GM12878 (cell line): ENCODE data around the gene ADPRS. TPM values are rescaled to one million over a fixed set of nuclear protein-coding genes. Genes with fewer than 3 reads are reported as not detected.

Experiments used
- CBFB ChIP-seq: IDR thresholded peaks from 2 replicates; pipeline ENCODE4 v1.6.1; 2016; ENCODE audit warnings: antibody characterized with exemption, low read depth
- CHD1 ChIP-seq: IDR thresholded peaks from 2 replicates; pipeline ENCODE4 v1.6.1; 2012; ENCODE audit warnings: low read depth, low read length, improper control_type of control experiment
- LARP7 ChIP-seq: fragments of 450-650 bp; IDR thresholded peaks from 2 replicates; pipeline ENCODE4 v1.6.1; 2017; ENCODE audit warnings: mild to moderate bottlenecking
- NR2F1 ChIP-seq: fragments of 450-650 bp; conservative IDR thresholded peaks from 2 replicates; pipeline ENCODE4 v1.6.1; 2017; ENCODE audit warnings: mild to moderate bottlenecking
- NRF1 ChIP-seq: conservative IDR thresholded peaks from 2 replicates; pipeline ENCODE4 v1.6.1; 2011; ENCODE audit warnings: mild to moderate bottlenecking, low read depth, low read length, improper control_type of control experiment
- RAD51 ChIP-seq: fragments of 450-650 bp; IDR thresholded peaks from 2 replicates; pipeline ENCODE4 v1.6.1; 2016; ENCODE audit warnings: moderate library complexity, mild to moderate bottlenecking, inconsistent platforms
- RB1 ChIP-seq: fragments of 450-650 bp; formaldehyde crosslinking; IDR thresholded peaks from 2 replicates; pipeline ENCODE4 v1.6.1; 2017; ENCODE audit warnings: mild to moderate bottlenecking, borderline replicate concordance
- RELA ChIP-seq: fragments of 450-650 bp; IDR thresholded peaks from 2 replicates; pipeline ENCODE4 v1.8.0; 2014; ENCODE audit warnings: borderline replicate concordance; ENCODE audit not compliant: partially characterized antibody
- RFX5 ChIP-seq: IDR thresholded peaks from 2 replicates; pipeline ENCODE4 v1.6.1; 2011; ENCODE audit warnings: low read depth, low read length, improper control_type of control experiment
- SMAD1 ChIP-seq: fragments of 450-650 bp; IDR thresholded peaks from 2 replicates; pipeline ENCODE4 v1.6.1; 2018; ENCODE audit warnings: mild to moderate bottlenecking, low read depth; ENCODE audit not compliant: partially characterized antibody
- SRF ChIP-seq, 2 experiments: IDR thresholded peaks; 2 replicates each; pipeline ENCODE4 v1.6.1; 2011; ENCODE audit warnings: low read depth in 2 of 2, low read length in 2 of 2, mild to moderate bottlenecking in 1 of 2, moderate library complexity in 1 of 2
- TARDBP ChIP-seq: IDR thresholded peaks from 2 replicates; pipeline ENCODE4 v1.6.1; 2016; ENCODE audit warnings: borderline replicate concordance
- TCF7 ChIP-seq: IDR thresholded peaks from 2 replicates; pipeline ENCODE4 v1.6.1; 2014; ENCODE audit warnings: antibody characterized with exemption, borderline replicate concordance
- ZBED1 ChIP-seq: IDR thresholded peaks from 2 replicates; pipeline ENCODE4 v1.6.1; 2016; ENCODE audit warnings: borderline replicate concordance
- ZSCAN29 ChIP-seq: fragments of 450-650 bp; IDR thresholded peaks from 2 replicates; pipeline ENCODE4 v1.6.1; 2017; ENCODE audit warnings: mild to moderate bottlenecking, moderate library complexity
- polyA plus RNA-seq, 11 experiments: library from polyadenylated mRNA; depleted of rRNA in 4 of 11; unstranded in 6 of 11; stranded (reverse) in 5 of 11; fragments of >200 nt; fragmentation: Nextera tagmentation in 4 of 11; fragmentation: Illumina TruSeq in 1 of 11; extraction: Ambion mirVana in 4 of 11; extraction: Trizol in 1 of 11; gene quantifications; 1 replicate in 1 of 11; 2 replicates in 10 of 11; pipeline versions ENCODE4 v1.2.1 to v1.2.3, GENCODE V29; 2011 to 2016; ENCODE audit warnings: inconsistent platforms in 2 of 11, missing spikeins in 2 of 11, low read depth in 1 of 11
- total RNA-seq, 4 experiments: library from RNA; depleted of rRNA in 3 of 4; stranded (reverse); fragments of >200 nt in 3 of 4; fragmentation: Illumina TruSeq in 1 of 4; extraction: Trizol in 1 of 4; gene quantifications; 2 replicates each; pipeline versions ENCODE4 v1.2.1 to v1.2.3, GENCODE V29; 2013 to 2021
- TF ChIP-seq, protein P1 (sequence below): fragments of 450-650 bp; IDR thresholded peaks from 2 replicates; pipeline ENCODE4 v1.6.1; 2017; ENCODE audit warnings: mild to moderate bottlenecking, moderate library complexity
- TF ChIP-seq, protein P2 (sequence below): IDR thresholded peaks from 2 replicates; pipeline ENCODE4 v1.6.1; 2011; ENCODE audit warnings: borderline replicate concordance, low read depth, mild to moderate bottlenecking, moderate library complexity, mixed read lengths, low read length; ENCODE audit not compliant: insufficient read depth; ENCODE audit errors: extremely low read length
- TF ChIP-seq, protein P3 (sequence below): fragments of 450-650 bp; IDR thresholded peaks from 2 replicates; pipeline ENCODE4 v1.6.1; 2017; ENCODE audit warnings: mild to moderate bottlenecking, moderate library complexity
- TF ChIP-seq, protein P4 (sequence below): fragments of 450-650 bp; IDR thresholded peaks from 2 replicates; pipeline ENCODE4 v1.6.1; 2017; ENCODE audit warnings: mild to moderate bottlenecking, low read depth, inconsistent platforms; ENCODE audit not compliant: poor library complexity, severe bottlenecking

The ADPRS gene
- total and polyA plus RNA-seq, 10 of the 15 experiments (the other 5 are each of a cell fraction or from before 2014, with no cell fraction given) = 7.6 to 57.6 (median 39.1) TPM

DNA sequence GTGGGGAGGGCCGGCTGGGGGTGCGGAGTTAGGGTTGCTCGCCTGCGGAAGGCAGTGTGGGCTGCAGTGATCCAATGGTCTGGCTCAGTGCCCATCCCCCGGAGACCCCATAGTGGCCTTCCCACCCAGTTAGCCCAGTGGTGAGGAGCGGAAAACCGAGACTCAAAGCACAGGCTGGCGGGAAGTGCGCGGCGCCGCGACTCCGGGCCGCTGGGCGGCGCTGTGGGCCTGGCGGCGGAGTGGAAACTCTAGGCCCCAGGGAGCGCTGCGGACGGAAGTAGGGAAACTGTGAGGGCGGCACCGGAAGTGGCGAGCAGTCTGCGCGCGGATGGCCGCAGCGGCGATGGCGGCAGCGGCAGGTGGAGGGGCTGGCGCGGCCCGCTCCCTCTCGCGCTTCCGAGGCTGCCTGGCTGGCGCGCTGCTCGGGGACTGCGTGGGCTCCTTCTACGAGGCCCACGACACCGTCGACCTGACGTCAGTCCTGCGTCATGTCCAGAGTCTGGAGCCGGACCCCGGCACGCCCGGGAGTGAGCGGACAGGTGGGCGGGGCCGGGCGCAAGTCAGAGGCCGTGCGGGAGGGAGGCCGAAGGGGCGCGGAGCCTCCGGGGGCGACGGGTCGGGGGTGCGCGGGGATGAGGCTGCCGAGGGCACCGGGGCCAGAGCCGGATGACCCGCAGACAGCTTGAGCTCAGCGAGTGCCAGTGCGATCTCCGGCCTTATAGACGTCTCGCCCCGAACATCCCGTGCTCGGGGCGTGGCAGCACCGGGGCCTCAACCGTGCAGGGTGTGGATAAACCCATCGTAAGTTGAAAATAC lies at the start of gene ADPRS (continued):
- TF ChIP-seq, protein P1, sequence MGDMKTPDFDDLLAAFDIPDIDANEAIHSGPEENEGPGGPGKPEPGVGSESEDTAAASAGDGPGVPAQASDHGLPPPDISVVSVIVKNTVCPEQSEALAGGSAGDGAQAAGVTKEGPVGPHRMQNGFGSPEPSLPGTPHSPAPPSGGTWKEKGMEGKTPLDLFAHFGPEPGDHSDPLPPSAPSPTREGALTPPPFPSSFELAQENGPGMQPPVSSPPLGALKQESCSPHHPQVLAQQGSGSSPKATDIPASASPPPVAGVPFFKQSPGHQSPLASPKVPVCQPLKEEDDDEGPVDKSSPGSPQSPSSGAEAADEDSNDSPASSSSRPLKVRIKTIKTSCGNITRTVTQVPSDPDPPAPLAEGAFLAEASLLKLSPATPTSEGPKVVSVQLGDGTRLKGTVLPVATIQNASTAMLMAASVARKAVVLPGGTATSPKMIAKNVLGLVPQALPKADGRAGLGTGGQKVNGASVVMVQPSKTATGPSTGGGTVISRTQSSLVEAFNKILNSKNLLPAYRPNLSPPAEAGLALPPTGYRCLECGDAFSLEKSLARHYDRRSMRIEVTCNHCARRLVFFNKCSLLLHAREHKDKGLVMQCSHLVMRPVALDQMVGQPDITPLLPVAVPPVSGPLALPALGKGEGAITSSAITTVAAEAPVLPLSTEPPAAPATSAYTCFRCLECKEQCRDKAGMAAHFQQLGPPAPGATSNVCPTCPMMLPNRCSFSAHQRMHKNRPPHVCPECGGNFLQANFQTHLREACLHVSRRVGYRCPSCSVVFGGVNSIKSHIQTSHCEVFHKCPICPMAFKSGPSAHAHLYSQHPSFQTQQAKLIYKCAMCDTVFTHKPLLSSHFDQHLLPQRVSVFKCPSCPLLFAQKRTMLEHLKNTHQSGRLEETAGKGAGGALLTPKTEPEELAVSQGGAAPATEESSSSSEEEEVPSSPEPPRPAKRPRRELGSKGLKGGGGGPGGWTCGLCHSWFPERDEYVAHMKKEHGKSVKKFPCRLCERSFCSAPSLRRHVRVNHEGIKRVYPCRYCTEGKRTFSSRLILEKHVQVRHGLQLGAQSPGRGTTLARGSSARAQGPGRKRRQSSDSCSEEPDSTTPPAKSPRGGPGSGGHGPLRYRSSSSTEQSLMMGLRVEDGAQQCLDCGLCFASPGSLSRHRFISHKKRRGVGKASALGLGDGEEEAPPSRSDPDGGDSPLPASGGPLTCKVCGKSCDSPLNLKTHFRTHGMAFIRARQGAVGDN = peak; percentile 80
- peak in 1 of 2 experiments; percentile 72; a peak in 2 of 4 replicates for TF ChIP-seq SRF (IDR thresholded peaks at IDR 0.05; ENCODE audit: low read depth in 2 of 2, low read length in 2 of 2)
- peak; percentile 54; the same call in 1 of the 2 replicates for TF ChIP-seq ZBED1
- no peak for TF ChIP-seq ZSCAN29
- peak; percentile 71; the same call in 1 of the 2 replicates for TF ChIP-seq CBFB
- TF ChIP-seq RAD51 = no peak
- TF ChIP-seq NRF1 = no peak
- TF ChIP-seq NR2F1 = peak; percentile 64
- TF ChIP-seq, protein P2, sequence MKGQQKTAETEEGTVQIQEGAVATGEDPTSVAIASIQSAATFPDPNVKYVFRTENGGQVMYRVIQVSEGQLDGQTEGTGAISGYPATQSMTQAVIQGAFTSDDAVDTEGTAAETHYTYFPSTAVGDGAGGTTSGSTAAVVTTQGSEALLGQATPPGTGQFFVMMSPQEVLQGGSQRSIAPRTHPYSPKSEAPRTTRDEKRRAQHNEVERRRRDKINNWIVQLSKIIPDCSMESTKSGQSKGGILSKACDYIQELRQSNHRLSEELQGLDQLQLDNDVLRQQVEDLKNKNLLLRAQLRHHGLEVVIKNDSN = no peak
- TF ChIP-seq RB1 = peak; percentile 97
- TF ChIP-seq SMAD1 = no peak
- TF ChIP-seq TARDBP = peak; percentile 76; the same call in 1 of the 2 replicates
- TF ChIP-seq, protein P3, sequence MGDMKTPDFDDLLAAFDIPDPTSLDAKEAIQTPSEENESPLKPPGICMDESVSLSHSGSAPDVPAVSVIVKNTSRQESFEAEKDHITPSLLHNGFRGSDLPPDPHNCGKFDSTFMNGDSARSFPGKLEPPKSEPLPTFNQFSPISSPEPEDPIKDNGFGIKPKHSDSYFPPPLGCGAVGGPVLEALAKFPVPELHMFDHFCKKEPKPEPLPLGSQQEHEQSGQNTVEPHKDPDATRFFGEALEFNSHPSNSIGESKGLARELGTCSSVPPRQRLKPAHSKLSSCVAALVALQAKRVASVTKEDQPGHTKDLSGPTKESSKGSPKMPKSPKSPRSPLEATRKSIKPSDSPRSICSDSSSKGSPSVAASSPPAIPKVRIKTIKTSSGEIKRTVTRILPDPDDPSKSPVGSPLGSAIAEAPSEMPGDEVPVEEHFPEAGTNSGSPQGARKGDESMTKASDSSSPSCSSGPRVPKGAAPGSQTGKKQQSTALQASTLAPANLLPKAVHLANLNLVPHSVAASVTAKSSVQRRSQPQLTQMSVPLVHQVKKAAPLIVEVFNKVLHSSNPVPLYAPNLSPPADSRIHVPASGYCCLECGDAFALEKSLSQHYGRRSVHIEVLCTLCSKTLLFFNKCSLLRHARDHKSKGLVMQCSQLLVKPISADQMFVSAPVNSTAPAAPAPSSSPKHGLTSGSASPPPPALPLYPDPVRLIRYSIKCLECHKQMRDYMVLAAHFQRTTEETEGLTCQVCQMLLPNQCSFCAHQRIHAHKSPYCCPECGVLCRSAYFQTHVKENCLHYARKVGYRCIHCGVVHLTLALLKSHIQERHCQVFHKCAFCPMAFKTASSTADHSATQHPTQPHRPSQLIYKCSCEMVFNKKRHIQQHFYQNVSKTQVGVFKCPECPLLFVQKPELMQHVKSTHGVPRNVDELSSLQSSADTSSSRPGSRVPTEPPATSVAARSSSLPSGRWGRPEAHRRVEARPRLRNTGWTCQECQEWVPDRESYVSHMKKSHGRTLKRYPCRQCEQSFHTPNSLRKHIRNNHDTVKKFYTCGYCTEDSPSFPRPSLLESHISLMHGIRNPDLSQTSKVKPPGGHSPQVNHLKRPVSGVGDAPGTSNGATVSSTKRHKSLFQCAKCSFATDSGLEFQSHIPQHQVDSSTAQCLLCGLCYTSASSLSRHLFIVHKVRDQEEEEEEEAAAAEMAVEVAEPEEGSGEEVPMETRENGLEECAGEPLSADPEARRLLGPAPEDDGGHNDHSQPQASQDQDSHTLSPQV = peak; percentile 88; the same call in 1 of the 2 replicates
- no peak for TF ChIP-seq RFX5
- TF ChIP-seq RELA = peak; percentile 76
- TF ChIP-seq LARP7 = peak; percentile 99
- TF ChIP-seq TCF7 = no peak
- TF ChIP-seq, protein P4, sequence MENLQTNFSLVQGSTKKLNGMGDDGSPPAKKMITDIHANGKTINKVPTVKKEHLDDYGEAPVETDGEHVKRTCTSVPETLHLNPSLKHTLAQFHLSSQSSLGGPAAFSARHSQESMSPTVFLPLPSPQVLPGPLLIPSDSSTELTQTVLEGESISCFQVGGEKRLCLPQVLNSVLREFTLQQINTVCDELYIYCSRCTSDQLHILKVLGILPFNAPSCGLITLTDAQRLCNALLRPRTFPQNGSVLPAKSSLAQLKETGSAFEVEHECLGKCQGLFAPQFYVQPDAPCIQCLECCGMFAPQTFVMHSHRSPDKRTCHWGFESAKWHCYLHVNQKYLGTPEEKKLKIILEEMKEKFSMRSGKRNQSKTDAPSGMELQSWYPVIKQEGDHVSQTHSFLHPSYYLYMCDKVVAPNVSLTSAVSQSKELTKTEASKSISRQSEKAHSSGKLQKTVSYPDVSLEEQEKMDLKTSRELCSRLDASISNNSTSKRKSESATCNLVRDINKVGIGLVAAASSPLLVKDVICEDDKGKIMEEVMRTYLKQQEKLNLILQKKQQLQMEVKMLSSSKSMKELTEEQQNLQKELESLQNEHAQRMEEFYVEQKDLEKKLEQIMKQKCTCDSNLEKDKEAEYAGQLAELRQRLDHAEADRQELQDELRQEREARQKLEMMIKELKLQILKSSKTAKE = no peak
- TF ChIP-seq CHD1 = no peak
